Activated CD4-positive, alpha-beta T cell treated with anti-CD3 and anti-CD28 coated beads, Interleukin-2, amount 50 U/mL, for 4 hours (primary cell): ENCODE measurements around the gene VAV2.

Experiments
- DNase-seq, 2 experiments: peaks; one replicate each; pipeline ENCODE4 v3.0.0-alpha.2; 2020

Gene VAV2, protein sequence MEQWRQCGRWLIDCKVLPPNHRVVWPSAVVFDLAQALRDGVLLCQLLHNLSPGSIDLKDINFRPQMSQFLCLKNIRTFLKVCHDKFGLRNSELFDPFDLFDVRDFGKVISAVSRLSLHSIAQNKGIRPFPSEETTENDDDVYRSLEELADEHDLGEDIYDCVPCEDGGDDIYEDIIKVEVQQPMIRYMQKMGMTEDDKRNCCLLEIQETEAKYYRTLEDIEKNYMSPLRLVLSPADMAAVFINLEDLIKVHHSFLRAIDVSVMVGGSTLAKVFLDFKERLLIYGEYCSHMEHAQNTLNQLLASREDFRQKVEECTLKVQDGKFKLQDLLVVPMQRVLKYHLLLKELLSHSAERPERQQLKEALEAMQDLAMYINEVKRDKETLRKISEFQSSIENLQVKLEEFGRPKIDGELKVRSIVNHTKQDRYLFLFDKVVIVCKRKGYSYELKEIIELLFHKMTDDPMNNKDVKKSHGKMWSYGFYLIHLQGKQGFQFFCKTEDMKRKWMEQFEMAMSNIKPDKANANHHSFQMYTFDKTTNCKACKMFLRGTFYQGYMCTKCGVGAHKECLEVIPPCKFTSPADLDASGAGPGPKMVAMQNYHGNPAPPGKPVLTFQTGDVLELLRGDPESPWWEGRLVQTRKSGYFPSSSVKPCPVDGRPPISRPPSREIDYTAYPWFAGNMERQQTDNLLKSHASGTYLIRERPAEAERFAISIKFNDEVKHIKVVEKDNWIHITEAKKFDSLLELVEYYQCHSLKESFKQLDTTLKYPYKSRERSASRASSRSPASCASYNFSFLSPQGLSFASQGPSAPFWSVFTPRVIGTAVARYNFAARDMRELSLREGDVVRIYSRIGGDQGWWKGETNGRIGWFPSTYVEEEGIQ

DNA sequence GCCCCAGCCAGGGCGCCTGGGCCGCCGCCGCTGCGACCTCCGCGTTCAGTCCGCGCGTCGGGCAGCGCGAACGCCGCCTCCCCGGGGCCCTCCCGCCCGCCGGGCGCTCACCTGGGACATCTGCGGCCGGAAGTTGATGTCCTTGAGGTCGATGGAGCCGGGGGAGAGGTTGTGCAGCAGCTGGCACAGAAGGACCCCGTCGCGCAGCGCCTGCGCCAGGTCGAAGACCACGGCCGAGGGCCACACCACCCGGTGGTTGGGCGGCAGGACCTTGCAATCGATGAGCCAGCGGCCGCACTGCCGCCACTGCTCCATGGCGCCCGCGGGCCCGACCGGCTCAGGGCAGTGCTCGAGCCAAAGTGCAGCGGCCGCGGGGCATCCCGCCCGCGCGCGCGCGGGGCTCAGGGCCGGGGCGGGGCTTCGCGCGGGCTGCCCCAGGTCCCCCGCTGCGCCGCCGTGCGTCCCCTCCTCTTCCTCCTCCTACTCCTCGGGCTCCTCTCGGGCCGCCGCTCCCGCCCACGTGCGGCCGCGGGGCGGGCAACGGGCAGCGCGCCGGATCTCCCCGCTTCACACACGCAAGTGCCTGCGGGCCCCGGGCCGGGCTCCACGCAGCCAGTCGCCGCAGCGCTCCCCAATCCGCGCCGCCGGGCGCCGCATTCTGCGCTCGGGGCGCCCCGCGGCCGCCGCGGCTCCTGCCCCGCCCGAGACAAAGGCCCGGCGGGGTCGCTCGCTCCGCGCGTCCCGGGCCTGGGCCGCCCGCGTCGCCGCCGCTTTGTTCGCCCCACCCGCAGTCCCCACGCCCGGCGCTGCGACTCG lies at the start of gene VAV2:
Gene VAV2 (minus strand): TSS at position 361 of the 816 bp plus-strand sequence. CDS start 46 bp downstream, at position 315.
- DNase-seq = peak in 1 of 2 experiments; percentile 10

DNA sequence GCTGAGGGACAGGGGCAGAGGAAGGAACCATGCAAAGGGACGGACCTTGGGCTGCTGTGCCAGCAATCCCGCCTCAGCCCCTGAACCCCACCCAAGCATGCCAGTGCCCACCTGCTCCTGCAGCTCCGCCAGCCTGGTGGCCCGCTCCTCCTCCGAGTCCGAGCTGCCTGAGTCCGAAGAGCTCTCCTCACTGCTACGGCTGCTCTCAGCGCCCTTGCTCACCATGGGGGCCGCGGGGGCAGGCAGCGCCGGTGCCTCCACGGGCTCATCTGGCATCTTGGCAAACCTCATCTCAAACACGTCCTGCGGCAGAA lies 49.5 kb upstream of the VAV2 start:
- DNase-seq = no peak

DNA sequence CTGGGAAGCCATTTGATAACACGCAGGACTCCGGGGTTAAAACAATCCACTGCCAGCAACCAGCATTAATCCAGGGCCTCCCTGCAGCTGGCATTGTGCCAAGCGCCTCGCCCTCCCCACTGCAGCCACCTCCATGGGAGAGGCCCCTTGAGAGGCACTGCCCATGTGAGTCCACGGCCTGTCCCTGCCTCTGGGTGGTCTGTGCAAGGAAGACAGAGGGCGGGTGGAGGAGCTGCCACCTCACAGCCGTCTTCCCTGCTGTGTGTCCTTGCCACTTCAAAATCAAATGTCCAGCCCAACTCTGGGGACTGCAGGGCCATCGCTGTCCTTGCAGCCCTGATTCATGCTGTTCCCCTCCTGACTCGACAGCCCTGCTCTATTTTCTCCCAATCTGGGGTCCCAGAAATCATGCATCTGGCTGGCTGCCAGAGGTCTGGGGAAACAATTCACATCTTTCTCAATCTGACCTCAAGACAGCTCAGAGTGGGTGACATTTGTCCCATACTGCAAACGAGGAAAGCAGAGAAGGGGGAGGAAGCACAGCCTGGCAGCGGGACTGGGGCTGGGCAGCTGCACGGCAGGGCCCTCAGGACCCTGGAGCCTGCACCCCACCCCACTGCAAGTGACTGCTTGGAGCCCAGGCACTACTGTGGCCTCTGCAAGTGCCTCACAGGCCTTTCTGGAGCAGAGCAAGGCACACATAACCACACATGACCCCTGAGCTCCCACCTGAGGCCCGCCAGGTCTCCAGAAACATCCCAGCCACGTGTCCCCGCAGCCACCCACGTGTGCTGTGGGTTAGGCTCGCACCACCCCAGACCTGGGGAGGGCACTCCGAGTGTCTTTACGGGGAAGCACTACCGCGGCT lies 48.9 kb upstream of the VAV2 start:
- no peak for DNase-seq

DNA sequence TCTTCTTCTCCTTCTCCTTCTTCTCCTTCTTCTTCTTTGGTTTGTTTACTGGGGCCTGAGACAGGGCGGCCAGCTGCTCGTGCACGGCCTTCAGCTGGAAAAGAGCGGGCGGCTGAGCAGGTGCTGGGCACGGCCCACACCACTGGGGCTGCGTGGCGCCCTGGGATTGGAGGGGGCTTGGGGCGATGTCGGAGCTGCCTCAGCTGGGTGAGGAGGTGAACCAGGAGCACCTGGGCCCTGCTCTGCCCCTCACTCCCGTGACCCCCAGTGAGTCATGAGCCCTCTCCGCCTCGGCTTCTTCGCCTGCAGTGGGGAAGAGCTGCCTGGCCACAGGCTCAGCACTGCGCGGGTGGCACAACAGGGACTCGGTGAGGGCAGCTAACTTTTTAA lies 48.0 kb upstream of the VAV2 start:
- DNase-seq = no peak

DNA sequence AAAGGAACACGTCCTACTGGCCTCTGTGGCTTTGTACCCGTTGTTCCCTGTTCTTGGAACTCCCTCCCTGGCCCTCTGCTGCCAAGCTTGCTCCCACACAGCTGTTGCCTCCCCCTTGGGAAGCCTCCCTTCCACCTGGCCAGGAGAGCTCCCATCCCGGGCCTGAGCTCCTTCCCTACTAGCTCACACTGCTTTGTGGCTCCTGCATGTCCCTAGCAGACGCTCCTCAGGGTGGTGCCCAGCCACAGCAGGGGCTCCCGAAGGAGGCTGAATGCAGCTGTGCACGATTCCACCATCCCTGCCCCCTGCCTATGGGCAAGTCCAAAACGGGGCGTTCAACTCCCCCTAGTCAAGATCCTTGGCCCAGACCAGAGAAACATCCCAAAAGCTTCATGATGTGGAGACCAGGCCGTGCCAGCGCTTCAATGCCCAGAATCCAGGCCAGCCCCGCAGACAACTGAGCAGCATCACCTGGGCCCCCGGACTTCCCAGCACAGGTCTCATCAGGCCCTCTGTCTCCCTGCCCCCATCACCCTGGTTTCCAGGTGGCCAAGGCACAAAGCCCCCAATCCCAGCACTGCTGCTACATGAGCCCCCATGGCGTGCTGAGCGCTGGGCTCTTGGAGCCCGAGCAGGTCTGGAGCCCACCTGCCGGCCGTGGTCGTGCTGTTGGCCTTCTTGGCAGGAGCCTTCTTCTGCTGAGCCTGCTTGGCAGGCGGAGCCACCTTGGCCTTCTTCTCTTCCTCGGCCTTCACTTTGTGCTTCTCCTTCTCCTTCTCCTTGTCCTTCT lies 47.5 kb upstream of the VAV2 start:
- no peak for DNase-seq

DNA sequence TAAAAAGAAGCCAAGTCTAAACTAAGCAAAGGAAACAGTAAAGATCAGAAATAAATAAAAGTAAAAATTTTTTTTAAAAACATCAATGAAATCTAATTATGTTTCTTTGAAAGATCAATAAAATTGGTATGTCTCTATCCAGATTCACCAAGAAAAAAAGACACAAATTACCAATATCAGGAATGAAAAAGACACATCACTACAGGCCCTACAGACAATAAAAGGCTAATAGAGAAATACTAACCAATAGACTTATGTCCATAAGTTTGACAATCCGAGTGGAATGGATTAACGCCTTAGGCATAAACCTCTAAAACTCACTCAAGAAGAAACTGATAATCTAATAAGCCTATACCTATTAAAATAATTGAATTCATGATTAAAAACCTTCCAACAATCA lies 45.5 kb upstream of the VAV2 start:
- no peak for DNase-seq

DNA sequence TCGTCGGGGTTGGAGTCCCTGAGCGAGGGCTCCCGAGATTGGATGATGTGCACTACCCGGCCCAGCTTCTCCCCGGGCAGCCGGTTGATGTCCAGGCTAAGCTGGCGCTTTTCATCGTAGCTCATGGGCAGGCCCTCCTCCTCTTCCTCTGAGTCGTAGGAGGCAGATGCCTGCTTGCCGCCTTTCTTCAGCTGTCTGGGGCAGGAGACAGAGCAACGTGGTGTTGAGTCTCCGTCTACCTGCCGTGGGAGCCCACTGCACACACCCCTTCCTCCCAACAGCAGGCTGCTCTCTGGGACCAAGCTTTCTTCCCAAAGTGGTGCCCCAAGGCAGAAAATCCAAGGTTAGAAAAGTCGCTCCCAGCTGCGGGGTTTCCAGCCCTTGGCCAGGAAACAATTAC lies 44.0 kb upstream of the VAV2 start:
- DNase-seq = no peak

DNA sequence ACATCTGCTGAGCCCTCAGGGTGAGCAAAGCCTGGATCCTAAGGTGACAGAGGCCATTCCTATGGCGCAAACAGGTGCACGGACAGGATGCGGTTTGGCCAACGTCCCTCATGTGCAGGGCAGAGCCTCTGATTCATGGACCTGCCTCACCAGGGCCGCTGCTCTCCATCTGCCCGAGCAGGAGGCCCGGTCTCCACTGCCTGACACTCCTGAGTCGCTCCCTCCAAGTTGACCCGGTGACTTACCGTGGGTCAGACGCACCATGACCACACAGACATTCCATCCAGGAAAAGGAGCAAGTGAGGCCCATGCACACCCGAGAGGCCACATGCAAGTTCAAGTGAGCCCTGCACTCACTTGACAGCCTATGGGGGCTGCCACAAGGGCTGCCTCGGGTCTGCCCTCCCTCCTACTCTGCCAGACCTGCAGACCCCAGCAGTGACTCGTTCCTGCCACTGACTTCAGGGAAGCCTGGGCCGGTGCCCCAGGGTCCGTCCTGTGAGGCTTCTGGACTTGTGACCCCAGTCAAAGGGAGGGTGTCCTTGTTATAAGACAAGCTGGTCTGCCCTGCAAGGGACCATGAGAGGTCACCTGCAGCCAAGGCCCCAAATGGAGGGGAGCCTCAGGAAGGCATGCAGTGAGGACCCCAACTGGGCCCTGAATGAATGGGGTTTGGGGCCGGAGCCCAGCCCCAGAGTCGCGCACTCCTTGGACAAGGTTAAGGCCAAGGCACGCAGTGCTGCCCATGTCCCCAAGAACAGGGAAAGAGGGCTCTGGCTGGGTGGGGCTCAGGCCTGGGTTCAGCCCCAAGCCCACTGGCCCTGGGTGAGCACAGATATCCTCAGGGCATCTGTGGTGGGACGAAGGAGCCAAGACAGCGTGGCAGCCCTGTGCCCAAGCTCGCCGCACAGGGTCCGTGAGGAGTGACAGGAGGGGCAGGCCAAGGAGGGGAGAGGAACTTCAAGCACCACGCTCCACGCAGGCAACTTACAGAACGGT lies 43.2 kb upstream of the VAV2 start:
- no peak for DNase-seq

DNA sequence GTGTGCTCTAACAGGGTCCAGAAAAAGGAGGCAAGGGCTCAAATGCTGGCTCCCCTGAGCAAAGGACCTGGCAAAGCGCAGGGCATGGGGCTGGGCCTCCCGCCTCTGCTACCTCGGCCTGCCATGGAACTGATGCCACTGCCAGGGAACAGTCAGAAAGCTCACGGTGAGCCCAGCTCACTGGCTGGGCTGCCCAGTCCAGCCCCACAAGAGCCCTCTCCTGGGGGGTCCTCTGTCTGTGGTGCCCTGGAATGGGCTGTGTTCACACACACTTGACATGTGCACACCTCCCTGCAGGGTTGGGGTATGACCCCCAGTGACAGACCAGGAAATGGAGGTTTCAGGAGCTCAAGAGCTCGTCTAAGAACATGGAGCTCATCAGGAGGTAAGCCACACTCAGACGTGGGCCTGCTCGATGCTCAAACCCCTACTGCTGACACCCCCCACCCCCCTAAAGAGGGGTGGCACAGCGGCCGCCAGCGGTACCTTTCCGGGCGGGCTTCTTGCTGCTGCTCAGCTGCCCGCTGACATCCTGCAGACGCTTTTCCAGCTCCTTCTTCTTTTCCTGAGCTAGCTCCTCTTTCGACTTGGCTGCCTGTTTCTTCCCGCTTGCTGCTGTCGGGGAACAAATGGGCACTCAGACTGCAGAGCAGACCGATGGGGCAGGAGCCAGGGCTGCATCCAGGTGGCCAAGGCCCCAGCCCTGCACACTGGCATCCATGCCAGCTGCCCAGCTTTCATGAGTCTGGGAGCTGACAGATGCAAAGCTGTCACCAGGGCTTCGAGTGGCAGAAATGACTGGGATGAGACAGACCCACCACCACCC lies 42.3 kb upstream of the VAV2 start:
- DNase-seq = no peak

DNA sequence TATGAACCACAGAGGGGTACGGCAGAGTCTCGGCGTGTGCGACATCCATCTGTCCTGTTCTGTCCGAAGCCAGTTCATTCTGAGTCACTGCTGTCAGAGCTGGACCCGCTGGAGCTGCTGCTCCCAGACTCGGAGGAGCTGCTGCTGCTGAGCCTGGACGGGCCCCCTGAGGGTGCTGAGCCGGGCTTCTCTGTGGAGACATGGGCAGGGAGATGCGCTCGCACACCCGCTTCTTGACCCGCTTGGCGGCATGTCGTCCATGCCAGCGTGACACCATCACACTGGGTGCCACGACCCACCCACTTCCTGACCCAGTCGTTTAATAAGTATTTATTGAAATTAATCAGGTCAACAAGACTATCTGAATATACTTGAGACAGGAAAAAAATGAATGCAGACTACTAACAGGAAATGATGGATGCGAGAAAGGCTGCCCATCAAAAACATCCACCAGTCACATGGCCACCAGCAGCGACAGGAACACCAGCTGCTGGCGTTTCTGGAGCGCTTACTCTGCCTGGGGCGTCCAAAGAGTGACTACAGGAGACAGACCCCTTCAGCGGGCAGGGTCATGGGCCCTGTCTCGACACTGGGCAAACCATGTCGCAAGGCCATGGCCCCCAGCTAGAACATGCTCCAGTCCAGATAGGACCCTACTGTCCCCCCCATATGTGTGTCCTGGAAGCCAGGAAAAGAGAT lies 41.5 kb upstream of the VAV2 start:
- DNase-seq = no peak

DNA sequence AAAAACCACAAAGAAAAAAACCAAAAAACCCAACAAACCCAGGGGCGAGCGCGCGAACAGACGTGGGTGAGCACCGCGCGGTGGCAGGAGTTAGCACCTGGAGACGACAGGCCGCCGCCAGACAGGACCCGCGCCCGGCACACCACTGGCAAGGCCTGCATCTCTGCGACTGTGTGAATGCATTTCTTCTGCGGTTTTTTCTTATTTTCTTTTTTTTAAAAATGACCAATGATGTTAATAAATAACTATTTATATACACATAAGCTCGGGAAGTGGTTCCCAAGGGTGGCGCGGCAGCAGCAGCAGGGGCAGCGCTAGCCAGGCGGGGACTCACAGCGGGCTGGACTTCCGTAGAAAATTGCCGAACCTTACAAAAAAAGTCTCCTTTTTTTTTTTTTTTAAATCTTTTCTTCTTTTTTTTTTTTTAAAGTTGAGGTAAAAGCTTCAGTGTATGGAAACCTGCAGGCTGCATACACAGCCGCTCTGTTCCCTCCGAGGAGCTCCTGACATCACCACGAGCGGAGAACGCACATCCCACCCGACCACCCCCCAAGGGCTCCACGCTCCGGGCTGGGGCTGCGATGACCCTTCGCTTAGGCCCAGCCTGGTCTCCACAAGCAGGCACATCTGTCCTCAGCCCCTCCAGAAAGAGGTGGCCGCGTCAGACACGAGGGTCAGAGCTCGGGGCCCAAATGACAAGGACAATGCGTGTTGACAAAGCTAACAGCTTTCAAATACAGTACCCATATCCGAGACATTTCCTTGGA lies 40.5 kb upstream of the VAV2 start:
- no peak for DNase-seq

DNA sequence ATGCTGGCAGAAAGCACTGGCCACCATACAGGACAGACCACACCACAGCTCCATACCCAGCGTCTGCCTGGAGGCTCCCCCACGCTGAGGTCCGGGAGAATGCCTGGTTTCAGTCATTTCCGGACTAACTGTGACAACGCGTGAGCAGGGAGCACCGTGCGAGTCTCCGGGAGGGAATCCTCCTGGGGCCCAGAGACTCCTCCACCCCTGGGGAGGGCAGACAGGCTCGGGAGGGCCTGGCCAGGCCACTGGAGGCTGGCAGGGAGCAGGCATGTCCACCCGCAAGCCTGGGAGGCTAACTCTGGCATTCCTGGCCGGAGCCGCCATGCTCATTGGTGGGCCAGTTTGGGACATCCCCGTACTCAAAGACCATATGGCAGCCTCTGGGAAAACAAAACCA lies 39.7 kb upstream of the VAV2 start:
- DNase-seq = no peak

DNA sequence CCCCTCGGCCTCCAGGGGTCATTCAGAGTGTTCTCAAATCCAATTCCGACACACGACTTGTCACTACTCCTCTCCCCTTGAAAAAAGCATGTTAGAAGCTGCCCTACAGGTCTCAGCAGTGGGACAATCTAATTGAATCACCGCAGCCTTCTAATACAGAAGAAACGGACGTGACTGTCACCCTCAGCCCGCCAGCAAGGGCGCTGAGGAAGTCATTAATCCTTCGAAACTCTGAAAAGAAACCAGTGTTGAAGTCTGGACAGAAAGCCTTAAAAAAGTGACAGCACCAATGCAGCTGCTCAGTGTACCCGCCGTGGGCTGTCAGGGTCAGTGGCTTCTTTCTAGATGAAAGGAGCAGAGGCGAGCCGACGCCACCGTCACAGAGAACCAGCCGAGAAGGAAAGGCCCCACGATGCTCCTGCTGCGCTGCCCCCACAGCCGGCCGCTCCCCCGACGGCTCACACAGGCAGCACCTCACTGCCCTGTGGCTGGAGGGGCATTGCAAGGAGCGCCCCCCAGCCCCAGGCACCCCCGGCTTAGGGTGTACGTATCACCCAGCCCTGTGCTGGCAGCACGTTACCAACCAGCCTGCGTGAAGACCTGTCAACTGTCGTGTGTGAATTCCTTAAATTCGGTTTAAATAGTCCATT lies 38.8 kb upstream of the VAV2 start:
- no peak for DNase-seq

DNA sequence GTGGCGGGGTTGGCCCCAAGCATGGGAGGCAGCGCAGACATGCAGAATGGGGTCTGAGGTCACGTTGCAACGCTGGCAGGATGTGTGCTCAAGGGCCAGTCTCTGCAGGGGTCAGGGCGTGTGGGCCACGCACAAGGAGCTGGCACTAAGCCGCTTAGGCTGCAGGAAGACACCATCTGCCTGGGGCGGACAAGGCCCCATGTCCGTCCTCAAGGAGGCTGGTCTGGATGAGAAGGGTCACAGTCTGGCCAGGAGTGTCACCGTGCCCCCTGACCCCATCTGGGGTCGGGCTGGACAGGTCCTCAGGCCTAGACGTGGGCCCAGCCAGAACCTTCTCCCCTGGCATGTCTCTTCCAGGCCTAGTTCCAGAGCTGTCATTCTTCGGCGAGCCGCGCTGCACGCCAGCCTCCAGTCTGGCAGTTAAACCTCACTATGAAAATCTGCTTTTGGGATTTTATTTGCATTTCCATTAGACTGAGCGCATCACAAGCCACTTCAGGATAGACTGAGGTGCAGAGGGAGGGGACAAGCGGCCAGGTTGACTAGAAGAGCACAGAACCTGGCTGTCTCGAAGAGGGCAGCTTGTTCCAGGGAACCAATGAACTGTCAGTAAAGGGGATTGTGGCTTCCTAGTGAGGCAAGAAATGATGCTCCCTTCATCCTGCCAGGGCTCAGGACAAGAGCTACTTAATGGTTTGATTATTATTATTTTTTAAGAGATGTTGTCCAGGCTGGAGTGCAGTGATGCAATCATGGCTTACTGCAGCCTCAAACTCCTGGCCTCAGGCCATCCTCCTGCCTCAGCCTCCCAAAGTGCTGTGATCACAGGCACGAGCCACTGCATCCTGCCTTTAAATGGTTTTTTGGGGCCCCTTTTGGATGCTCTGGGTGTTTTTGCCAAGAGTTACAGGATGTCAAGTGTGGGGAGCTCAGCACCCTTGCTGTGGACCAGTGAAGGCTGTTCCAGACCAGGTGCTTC lies 37.4 kb upstream of the VAV2 start:
- no peak for DNase-seq

DNA sequence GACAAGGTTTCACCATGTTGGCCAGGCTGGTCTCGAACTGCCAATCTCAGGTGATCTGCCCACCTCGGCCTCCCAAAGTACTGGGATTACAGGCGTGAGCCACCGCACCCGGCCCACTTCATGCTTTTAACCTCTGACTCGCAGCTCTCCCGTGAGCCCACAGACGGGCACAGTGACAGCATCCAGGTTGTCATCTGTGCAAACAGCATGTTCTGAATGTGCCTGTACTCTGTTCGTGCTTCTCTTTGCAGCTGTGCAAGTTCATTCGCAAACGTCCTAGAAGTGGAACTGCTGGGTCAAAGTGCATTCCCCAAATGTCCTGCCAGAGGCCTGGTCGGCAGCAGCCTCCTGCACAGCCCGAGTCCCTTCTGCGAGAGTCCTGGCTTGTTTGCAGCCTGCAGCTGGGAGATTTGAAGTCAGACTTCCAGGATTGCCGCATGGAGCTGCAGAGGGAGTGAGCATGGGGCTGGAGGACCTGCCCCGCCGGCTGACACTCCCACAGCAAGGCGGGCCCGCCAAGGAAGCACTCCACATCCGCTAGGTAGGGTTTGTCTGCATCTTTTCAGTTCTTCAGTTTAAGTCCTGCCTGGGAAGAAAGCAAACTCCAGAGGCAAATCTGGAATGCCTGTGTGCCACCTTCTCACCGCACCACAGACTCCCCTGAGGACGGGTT lies 36.6 kb upstream of the VAV2 start:
- DNase-seq = no peak
